ENCODE measurements around the gene ZCCHC14.

GRCh38 chr16:87404764-87405625, 87.8 kb downstream of the ZCCHC14 start:
- no peak for TF ChIP-seq CTCF (IDR thresholded peaks at IDR 0.05; ENCODE audit: insufficient read depth, low read depth, low read length)
- no peak for TF ChIP-seq EZH2 (IDR thresholded peaks at IDR 0.05; ENCODE audit: insufficient read depth, low read length)
